ENCODE data around the gene RAP1GAP.

DNA sequence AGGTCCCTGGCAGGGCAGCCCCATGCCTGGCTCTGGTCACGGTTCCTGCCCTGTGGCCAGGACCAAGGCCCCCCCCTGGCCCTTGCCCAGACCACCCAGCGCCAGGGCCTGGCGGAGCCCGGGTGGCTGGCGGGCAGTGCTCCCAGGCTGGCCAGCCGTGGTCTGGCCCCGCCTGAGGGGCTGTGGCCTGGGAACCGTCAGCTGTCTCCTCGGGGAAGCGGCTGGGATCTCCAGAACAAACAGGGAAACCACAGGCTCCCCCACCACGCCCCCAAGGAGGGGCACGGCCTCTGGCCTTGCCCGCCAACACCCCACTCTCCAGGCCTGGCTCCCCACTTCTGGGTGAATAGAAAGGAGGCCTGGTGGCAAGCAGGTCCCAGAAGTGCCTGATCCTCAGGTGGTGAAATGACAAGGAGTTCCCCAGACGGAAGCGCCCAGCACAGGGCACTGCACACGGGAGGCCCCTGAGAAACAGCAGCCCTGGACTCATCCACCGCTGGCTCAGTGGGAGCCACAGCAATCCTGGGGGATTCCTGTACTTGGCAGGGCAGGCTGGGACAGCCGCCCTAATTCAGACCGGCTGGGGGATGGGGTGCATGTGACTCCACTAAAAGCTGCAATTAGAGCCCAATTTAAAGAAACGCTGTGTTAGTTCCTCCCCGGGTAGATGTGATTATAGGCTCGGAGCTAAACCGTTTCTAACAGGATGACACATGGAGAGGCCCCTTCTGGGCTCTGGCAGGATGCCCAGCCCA, 78.9 kb downstream of the RAP1GAP start:
- TF ChIP-seq, protein P1, sequence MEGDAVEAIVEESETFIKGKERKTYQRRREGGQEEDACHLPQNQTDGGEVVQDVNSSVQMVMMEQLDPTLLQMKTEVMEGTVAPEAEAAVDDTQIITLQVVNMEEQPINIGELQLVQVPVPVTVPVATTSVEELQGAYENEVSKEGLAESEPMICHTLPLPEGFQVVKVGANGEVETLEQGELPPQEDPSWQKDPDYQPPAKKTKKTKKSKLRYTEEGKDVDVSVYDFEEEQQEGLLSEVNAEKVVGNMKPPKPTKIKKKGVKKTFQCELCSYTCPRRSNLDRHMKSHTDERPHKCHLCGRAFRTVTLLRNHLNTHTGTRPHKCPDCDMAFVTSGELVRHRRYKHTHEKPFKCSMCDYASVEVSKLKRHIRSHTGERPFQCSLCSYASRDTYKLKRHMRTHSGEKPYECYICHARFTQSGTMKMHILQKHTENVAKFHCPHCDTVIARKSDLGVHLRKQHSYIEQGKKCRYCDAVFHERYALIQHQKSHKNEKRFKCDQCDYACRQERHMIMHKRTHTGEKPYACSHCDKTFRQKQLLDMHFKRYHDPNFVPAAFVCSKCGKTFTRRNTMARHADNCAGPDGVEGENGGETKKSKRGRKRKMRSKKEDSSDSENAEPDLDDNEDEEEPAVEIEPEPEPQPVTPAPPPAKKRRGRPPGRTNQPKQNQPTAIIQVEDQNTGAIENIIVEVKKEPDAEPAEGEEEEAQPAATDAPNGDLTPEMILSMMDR (conservative IDR thresholded peaks at IDR 0.05; ENCODE audit: low read length) = no peak
- TF ChIP-seq EZH2phosphoT487 (IDR thresholded peaks at IDR 0.05; ENCODE audit: borderline replicate concordance, low read depth, low read length) = no peak
